T-cell (primary cell): ENCODE measurements around the gene ECI1. TPM values are rescaled to one million over a fixed set of nuclear protein-coding genes. Genes with fewer than 3 reads are reported as not detected.

ENCODE experiments used
- ATAC-seq, 4 experiments: fragments of 200-7000 bp in 3 of 4; fragments of 150-1000 bp in 1 of 4; cut with Tn5 transposase; replicated peaks in 1 of 4; 1 replicate in 3 of 4; 2 replicates in 1 of 4; pipeline ENCODE4 v1.10.0; 2021; ENCODE audit warnings: moderate library complexity in 3 of 4, mild to moderate bottlenecking in 2 of 4, moderate number of reproducible peaks in 1 of 4
- CTCF ChIA-PET, 2 donors: fragments of 300-600 bp; sonication (Branson Sonifier 250); formaldehyde crosslinking; loops; one replicate each; lab custom pipeline; 2022; ENCODE audit warnings: antibody characterized with exemption in 2 of 2; lab: Charles Lee
- POLR2A ChIA-PET, 2 donors: fragments of 300-600 bp; sonication (Branson Sonifier 250); formaldehyde crosslinking; loops; one replicate each; lab custom pipeline; 2022; ENCODE audit warnings: antibody characterized with exemption in 2 of 2; lab: Charles Lee
- DNase-seq, 35 experiments: peaks; one replicate each; pipeline versions ENCODE4 v3.0.0 to v3.0.0-alpha.2; 2013 to 2023
- H3K27ac ChIP-seq: one replicate; pipeline ENCODE4 v1.5.1; 2013; ENCODE audit warnings: low read length
- H3K27me3 ChIP-seq, 2 experiments: replicated peaks in 1 of 2; 1 replicate in 1 of 2; 2 replicates in 1 of 2; pipeline versions ENCODE4 v1.6.1 to v1.7.0; 2013; ENCODE audit warnings: low read length in 1 of 2, mixed read lengths in 1 of 2; ENCODE audit not compliant: control insufficient read depth in 2 of 2, insufficient read depth in 2 of 2; ENCODE audit errors: extremely low read depth in 1 of 2
- H3K36me3 ChIP-seq, 2 donors: 1 replicate in 1 of 2; 2 replicates in 1 of 2; pipeline versions ENCODE4 v1.6.1 to v1.7.0; 2013; ENCODE audit warnings: low read length in 1 of 2; ENCODE audit not compliant: control insufficient read depth in 2 of 2, insufficient read depth in 1 of 2; ENCODE audit errors: extremely low read depth in 1 of 2
- H3K4me1 ChIP-seq, 2 experiments: 1 replicate in 1 of 2; 2 replicates in 1 of 2; pipeline versions ENCODE4 v1.6.1 to v1.7.0; 2013; ENCODE audit warnings: low read length in 2 of 2, mixed read lengths in 1 of 2; ENCODE audit not compliant: insufficient read depth in 2 of 2, control insufficient read depth in 1 of 2; ENCODE audit errors: extremely low read depth in 1 of 2
- H3K4me3 ChIP-seq, 2 donors: 1 replicate in 1 of 2; 2 replicates in 1 of 2; pipeline versions ENCODE4 v1.5.1 to v1.7.0; 2013; ENCODE audit warnings: mild to moderate bottlenecking in 2 of 2, low read length in 1 of 2, moderate library complexity in 1 of 2; ENCODE audit not compliant: control insufficient read depth in 1 of 2; ENCODE audit errors: extremely low read depth in 1 of 2
- H3K9me3 ChIP-seq: 2 replicates; pipeline ENCODE4 v1.7.0; 2013
- H3K27ac Mint-ChIP-seq, 2 donors: one replicate each; pipeline ENCODE4 v1.8.0; 2020 to 2021; ENCODE audit warnings: mild to moderate bottlenecking in 2 of 2, mixed read lengths in 2 of 2
- H3K27me3 Mint-ChIP-seq, 2 donors: one replicate each; pipeline ENCODE4 v1.8.0; 2021 to 2022; ENCODE audit warnings: mixed read lengths in 2 of 2
- H3K36me3 Mint-ChIP-seq: one replicate; pipeline ENCODE4 v1.8.0; 2021; ENCODE audit warnings: mixed read lengths
- H3K4me1 Mint-ChIP-seq, 3 donors: one replicate each; pipeline ENCODE4 v1.8.0; 2020 to 2022; ENCODE audit warnings: mixed read lengths in 3 of 3, mild to moderate bottlenecking in 1 of 3
- H3K4me3 Mint-ChIP-seq, 3 donors: one replicate each; pipeline ENCODE4 v1.8.0; 2020 to 2022; ENCODE audit warnings: mild to moderate bottlenecking in 3 of 3, mixed read lengths in 3 of 3, moderate library complexity in 3 of 3
- H3K9me3 Mint-ChIP-seq, 3 donors: one replicate each; pipeline ENCODE4 v1.8.0; 2020 to 2022; ENCODE audit warnings: mixed read lengths in 3 of 3
- WGBS: methylation state at CpG from one replicate; pipeline ENCODE4 v1.1.5; 2013; ENCODE audit warnings: missing lambda C conversion rate; ENCODE audit not compliant: insufficient coverage; 5-methylcytosine and 5-hydroxymethylcytosine counted together
- total RNA-seq, 35 experiments: library from RNA in 6 of 35; stranded (reverse) in 6 of 35; fragments of 120-200 nt in 1 of 35; gene quantifications; one replicate each; pipeline versions ENCODE4 v1.2.1 to v1.2.4 and lab custom pipeline; 2013 to 2026

The ECI1 gene
- total RNA-seq, 5 donors from 2014 or later (not counting 1 experiment from before 2014, with no cell fraction given) = 17.0 to 40.1 (median 37.7) TPM

DNA sequence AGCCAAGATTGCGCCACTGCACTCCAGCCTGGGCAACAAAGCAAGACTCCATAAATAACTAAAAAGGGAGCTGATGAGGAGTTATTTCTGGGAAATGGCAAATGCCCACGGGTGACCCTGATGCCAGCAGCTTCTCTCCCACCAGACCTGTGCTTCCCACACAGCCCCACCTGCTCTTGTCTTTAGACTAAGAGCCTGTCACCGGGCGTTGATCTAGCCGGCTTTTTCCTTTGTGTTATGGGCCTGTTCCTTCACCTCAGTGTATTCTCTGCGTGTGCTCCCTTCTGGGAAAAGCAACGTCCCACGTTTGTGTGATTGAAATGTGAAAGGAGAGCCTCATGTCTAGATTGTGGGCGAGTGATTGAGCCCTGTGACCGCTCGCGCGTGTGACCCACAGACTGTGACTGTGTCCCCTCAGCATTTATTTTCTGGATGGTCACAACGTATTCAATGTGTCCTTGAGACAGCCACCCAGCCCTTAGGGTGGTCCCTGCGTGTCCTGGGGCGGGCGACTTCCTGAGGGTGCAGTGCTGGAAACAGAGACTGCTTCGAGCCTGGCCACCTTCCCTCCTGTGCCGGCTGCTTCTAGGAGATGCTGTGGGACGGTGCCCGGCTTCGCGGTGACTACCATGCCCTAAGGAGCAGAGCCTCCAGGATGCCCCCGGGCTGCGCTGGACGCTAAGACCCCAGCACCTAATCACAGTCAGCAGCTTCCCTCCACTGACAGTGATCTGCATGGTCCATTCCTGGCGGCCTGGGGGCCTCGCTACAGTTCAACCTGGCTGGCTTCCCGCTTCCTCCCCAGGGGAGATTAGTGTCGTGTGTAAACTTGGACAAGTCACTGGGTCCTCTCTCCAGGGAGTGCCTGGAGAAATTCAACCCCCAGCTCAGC, 24.3 kb upstream of the ECI1 start:
- H3K36me3 ChIP-seq = no peaks in the 10 kb centered on the region
- no peaks in the 10 kb centered on the region for H3K27me3 ChIP-seq
- no peaks in the 10 kb centered on the region for H3K9me3 ChIP-seq
- no peaks in the 10 kb centered on the region for H3K9me3 Mint-ChIP-seq
- ChIA-PET POLR2A (no interaction called here), CTCF (no interaction called here)
- no peak overlapping the region for H3K4me3 Mint-ChIP-seq
- no peaks in the 10 kb centered on the region for H3K27me3 Mint-ChIP-seq
- 91% methylated on average over 22 of the region's 30 CpGs for WGBS
- no peak overlapping the region for H3K27ac ChIP-seq
- peaks cover 0 to 2% (median 0%) of the 10 kb centered on the region in 3 donors for H3K4me1 Mint-ChIP-seq
- no peak overlapping the region for H3K27ac Mint-ChIP-seq
- H3K4me1 ChIP-seq = peaks cover 0 to 2% of the 10 kb centered on the region in 2 experiments
- ATAC-seq = no peak
- H3K4me3 ChIP-seq = no peak overlapping the region
- no peak for DNase-seq
- H3K36me3 Mint-ChIP-seq = peaks cover under 1% of the 10 kb centered on the region

DNA sequence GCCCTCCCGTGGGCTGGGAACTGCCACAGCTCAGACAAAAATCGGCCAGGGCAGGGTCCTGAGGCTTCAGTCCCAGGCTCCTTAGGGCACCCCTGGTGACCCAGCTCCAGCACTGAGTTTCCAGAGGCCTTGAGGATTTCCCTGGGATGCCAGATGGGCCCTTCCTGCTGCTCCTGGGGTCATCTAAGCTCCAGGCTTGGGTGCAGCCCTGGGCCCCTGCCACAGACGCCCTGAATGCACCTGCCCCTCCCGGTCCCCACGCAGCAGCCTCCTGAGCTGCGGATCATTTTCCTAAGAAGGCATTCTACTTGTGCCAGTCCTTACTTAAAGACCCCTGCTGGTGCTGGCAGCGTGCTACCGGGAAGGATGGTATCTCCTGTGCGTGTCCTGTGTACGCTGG, 22.5 kb upstream of the ECI1 start:
- Histone ChIP-seq H3K27ac (no peak overlapping the region), H3K36me3 (no peaks in the 10 kb centered on the region), H3K4me1 (peaks cover 4 to 17% of the 10 kb centered on the region in 2 experiments), H3K9me3 (no peaks in the 10 kb centered on the region), H3K27me3 (no peaks in the 10 kb centered on the region), H3K4me3 (no peak overlapping the region)
- no peaks in the 10 kb centered on the region for H3K27me3 Mint-ChIP-seq
- POLR2A ChIA-PET = interaction anchor here in 1 of 2 donors (0.6 kb wide), 1 partner anchor 206 kb away, joined by 5 read pairs; no protein-coding TSS in a partner anchor
- DNase-seq (no peak), ATAC-seq (no peak)
- WGBS = 93% methylated on average over 9 of the region's 10 CpGs
- peaks cover 8 to 14% (median 10%) of the 10 kb centered on the region in 3 donors for H3K4me1 Mint-ChIP-seq
- CTCF ChIA-PET = no interaction called here
- H3K9me3 Mint-ChIP-seq = no peaks in the 10 kb centered on the region
- no peak overlapping the region for H3K4me3 Mint-ChIP-seq
- H3K36me3 Mint-ChIP-seq = no peaks in the 10 kb centered on the region
- H3K27ac Mint-ChIP-seq = no peak overlapping the region

DNA sequence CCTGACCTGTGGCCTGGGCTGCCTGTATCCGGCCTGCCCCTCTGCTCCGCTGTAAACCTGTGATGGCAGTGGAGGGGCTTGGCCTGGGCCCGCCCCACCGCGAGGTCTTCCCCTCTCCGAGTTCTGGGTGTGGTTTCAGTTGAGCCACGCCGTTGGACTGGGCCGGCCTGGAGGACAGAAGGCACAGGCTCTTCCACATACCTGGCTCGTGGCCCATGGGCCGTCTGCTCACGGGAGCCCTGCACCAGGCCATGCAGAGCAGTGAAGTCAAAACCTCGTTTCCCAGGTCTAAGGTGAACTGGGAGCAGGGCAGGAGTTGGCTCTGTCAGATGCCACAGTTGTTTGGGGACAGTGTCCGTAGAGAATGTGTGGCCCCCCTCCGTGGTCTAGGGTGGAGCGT, 22.1 kb upstream of the ECI1 start:
- H3K4me1 ChIP-seq = peaks cover 4 to 20% of the 10 kb centered on the region in 2 experiments
- no peaks in the 10 kb centered on the region for H3K36me3 ChIP-seq
- no peak overlapping the region for H3K27ac ChIP-seq
- ChIA-PET POLR2A (no interaction called here), CTCF (no interaction called here)
- Mint-ChIP-seq H3K27ac (no peak overlapping the region), H3K36me3 (no peaks in the 10 kb centered on the region), H3K27me3 (no peaks in the 10 kb centered on the region), H3K9me3 (no peaks in the 10 kb centered on the region), H3K4me1 (peaks cover 8 to 14% (median 10%) of the 10 kb centered on the region in 3 donors), H3K4me3 (no peak overlapping the region)
- ATAC-seq = no peak
- H3K4me3 ChIP-seq = no peak overlapping the region
- no peaks in the 10 kb centered on the region for H3K27me3 ChIP-seq
- 94% methylated on average over 16 of the region's 16 CpGs for WGBS
- no peaks in the 10 kb centered on the region for H3K9me3 ChIP-seq
- DNase-seq = no peak

DNA sequence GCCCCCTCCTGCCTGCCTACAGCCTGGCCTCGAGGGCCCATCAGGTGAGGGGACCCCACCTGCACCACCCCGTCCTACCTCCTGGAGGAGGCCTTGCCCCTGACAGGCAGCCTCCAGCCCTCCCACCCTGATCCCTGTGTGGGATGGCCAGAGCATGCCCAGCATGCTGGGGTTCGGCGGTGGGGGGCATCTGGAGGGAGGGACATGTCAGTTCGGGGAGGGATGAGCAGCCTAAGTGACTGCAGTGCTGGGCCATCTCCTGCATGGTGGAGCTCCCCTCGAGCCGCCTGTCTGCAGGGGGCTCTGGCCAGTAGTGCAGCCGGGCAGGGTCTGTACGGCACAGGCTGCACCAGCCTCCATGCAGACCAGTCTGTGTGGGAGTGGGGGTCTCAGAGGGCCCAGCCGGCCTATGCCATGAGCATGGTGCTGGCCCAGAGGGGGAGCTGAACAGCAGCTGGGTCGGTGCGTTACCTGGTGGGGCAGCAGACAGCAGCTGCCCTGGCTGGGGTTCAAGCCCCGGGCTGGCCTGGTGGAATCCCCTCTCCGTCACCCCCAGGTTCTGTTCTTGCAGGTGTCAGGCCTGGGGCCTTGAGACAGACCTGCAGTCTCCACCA, 20.6 kb upstream of the ECI1 start:
- DNase-seq (no peak), ATAC-seq (no peak)
- H3K27me3 ChIP-seq = no peaks in the 10 kb centered on the region
- no peaks in the 10 kb centered on the region for H3K36me3 ChIP-seq
- peaks cover 4 to 21% of the 10 kb centered on the region in 2 experiments for H3K4me1 ChIP-seq
- no peak overlapping the region for H3K27ac Mint-ChIP-seq
- H3K9me3 Mint-ChIP-seq = no peaks in the 10 kb centered on the region
- H3K4me3 ChIP-seq = no peak overlapping the region
- WGBS = 95% methylated on average over 14 of the region's 14 CpGs
- H3K9me3 ChIP-seq = no peaks in the 10 kb centered on the region
- peaks cover 11 to 19% (median 15%) of the 10 kb centered on the region in 3 donors for H3K4me1 Mint-ChIP-seq
- H3K4me3 Mint-ChIP-seq = no peak overlapping the region
- CTCF ChIA-PET = no interaction called here
- H3K36me3 Mint-ChIP-seq = no peaks in the 10 kb centered on the region
- POLR2A ChIA-PET = no interaction called here
- H3K27me3 Mint-ChIP-seq = no peaks in the 10 kb centered on the region
- H3K27ac ChIP-seq = no peak overlapping the region

DNA sequence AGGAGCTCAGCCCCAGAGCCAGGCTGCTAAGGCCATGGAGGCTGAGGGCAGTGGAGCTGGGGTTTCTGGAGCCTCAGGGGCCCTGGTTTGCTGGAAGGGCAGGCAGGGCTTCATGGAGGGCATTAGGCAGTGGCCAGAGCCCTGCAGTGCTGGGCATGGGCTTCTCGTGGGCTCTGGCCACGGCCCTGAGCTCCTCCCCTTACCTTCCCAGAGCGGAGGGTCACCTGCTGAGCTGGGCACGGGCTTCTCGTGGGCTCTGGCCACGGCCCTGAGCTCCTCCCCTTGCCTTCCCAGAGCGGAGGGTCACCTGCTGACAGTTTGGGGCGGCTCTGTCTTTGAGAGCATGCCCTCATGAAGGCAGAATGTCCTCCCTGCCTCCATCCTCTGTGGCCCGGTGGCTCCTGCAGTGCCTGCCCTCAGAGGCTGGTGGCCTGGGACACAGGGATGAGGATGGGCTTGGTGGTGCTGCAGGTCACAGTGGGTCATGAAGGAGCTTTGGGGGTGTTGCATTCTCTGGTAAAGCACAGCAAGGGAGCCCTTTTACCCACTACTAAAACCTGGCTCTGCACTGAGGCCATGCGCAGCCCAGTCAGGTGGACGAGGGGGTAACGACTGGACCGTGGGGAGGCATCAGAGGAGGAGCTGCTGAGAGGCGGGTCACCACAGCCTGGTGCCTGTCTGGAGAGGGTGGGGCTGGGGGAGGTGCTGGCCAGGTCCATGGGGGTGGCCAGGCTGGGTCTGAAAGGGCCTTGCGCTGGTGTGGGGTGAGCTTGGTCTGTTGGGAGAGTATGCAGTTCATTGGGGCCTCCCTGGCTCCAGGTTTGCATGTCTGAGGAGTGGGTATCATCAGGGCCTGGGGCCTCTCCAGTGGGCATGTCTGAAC, 19.4 kb upstream of the ECI1 start:
- no peaks in the 10 kb centered on the region for H3K9me3 ChIP-seq
- no peak for ATAC-seq
- no peaks in the 10 kb centered on the region for H3K36me3 ChIP-seq
- H3K27ac ChIP-seq = no peak overlapping the region
- Mint-ChIP-seq H3K9me3 (no peaks in the 10 kb centered on the region), H3K4me3 (no peak overlapping the region), H3K27ac (no peak overlapping the region), H3K36me3 (no peaks in the 10 kb centered on the region), H3K4me1 (peaks cover 22 to 30% (median 27%) of the 10 kb centered on the region in 3 donors), H3K27me3 (no peaks in the 10 kb centered on the region)
- CTCF ChIA-PET = no interaction called here
- WGBS = 91% methylated on average over 9 of the region's 15 CpGs
- H3K4me1 ChIP-seq = peaks cover 4 to 30% of the 10 kb centered on the region in 2 experiments
- no peaks in the 10 kb centered on the region for H3K27me3 ChIP-seq
- no peak overlapping the region for H3K4me3 ChIP-seq
- POLR2A ChIA-PET = no interaction called here
- no peak for DNase-seq

DNA sequence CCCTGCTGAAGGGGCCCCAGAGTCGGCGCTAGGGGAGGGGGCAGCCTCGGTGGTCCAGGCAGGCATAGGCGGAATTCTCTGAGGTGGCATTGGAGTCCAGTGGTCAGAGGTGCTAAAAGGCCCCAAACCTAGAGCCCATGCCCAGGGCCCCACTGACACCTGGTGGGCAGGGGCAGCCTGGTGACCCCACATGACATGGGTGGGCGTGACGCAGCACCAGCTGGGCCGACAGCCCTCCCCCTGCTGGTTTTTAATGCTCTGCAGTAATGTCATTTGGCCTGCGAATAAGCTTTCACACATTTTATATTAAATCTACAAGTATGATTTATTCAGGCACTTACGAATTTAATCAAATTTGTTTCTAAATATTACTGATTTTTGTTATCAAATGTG, 18.7 kb upstream of the ECI1 start:
- H3K4me1 ChIP-seq = peaks cover 4 to 35% of the 10 kb centered on the region in 2 experiments
- no peaks in the 10 kb centered on the region for H3K36me3 ChIP-seq
- H3K27me3 ChIP-seq = no peaks in the 10 kb centered on the region
- 100% methylated on average over 4 of the region's 9 CpGs for WGBS
- no peak overlapping the region for H3K27ac ChIP-seq
- no peaks in the 10 kb centered on the region for H3K9me3 ChIP-seq
- no peaks in the 10 kb centered on the region for H3K27me3 Mint-ChIP-seq
- no peaks in the 10 kb centered on the region for H3K9me3 Mint-ChIP-seq
- H3K4me3 ChIP-seq = no peak overlapping the region
- H3K4me3 Mint-ChIP-seq = peak overlapping the region; percentile 92 to 96 (median 94)
- ATAC-seq = no peak
- no peaks in the 10 kb centered on the region for H3K36me3 Mint-ChIP-seq
- ChIA-PET POLR2A (no interaction called here), CTCF (no interaction called here)
- DNase-seq = no peak
- no peak overlapping the region for H3K27ac Mint-ChIP-seq
- peaks cover 28 to 38% (median 34%) of the 10 kb centered on the region in 3 donors for H3K4me1 Mint-ChIP-seq
